ENCODE results near the gene SP8. TPM values are rescaled to one million over a fixed set of nuclear protein-coding genes. Genes with fewer than 3 reads are reported as not detected.

SP8 gene
- total RNA-seq, 1 experiment from 2014 or later = 63.6 TPM

DNA sequence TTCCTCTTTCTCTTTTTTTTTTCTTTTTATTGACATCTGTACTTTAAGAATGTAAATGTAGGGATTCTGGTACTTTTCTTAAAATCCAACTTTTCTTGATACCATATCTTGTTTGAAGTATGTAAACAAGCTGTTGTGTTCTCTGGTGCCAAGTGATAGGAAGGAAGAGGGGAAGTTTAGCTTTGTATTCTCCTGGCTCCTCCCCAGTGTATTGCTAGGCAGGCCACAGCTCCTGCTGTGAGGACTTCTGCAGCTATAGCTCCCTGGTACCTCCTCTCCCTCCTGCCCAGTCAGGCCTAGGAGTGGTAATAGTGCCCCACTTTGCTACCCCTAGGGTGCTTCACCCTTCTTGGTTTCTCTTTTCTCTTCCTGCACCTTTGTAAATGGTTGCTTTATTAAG is 45.3 kb upstream of the SP8 start:
- H3K9me3 Mint-ChIP-seq = no peaks in the 10 kb centered on the region
- H3K4me3 Mint-ChIP-seq = no peak overlapping the region
- peak; percentile 73 for ATAC-seq
- H3K36me3 Mint-ChIP-seq = no peaks in the 10 kb centered on the region
- no peaks in the 10 kb centered on the region for H3K27me3 Mint-ChIP-seq (ENCODE audit: low read depth)
- ChIA-PET POLR2A (interaction anchor here (1.0 kb wide), 1 partner anchor 422 kb away, joined by 3 read pairs; no protein-coding TSS in a partner anchor), CTCF (interaction anchor here (0.7 to 1.9 kb wide), 7 partner anchors 41 to 422 kb away, joined by 3 to 12 read pairs (median 5); partner anchors contain the start of gene SP8)
- TF ChIP-seq, protein P1, sequence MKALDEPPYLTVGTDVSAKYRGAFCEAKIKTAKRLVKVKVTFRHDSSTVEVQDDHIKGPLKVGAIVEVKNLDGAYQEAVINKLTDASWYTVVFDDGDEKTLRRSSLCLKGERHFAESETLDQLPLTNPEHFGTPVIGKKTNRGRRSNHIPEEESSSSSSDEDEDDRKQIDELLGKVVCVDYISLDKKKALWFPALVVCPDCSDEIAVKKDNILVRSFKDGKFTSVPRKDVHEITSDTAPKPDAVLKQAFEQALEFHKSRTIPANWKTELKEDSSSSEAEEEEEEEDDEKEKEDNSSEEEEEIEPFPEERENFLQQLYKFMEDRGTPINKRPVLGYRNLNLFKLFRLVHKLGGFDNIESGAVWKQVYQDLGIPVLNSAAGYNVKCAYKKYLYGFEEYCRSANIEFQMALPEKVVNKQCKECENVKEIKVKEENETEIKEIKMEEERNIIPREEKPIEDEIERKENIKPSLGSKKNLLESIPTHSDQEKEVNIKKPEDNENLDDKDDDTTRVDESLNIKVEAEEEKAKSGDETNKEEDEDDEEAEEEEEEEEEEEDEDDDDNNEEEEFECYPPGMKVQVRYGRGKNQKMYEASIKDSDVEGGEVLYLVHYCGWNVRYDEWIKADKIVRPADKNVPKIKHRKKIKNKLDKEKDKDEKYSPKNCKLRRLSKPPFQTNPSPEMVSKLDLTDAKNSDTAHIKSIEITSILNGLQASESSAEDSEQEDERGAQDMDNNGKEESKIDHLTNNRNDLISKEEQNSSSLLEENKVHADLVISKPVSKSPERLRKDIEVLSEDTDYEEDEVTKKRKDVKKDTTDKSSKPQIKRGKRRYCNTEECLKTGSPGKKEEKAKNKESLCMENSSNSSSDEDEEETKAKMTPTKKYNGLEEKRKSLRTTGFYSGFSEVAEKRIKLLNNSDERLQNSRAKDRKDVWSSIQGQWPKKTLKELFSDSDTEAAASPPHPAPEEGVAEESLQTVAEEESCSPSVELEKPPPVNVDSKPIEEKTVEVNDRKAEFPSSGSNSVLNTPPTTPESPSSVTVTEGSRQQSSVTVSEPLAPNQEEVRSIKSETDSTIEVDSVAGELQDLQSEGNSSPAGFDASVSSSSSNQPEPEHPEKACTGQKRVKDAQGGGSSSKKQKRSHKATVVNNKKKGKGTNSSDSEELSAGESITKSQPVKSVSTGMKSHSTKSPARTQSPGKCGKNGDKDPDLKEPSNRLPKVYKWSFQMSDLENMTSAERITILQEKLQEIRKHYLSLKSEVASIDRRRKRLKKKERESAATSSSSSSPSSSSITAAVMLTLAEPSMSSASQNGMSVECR (CRISPR knock-in tag; IDR thresholded peaks at IDR 0.05; ENCODE audit: borderline replicate concordance) = no peak
- TF ChIP-seq, protein P2, sequence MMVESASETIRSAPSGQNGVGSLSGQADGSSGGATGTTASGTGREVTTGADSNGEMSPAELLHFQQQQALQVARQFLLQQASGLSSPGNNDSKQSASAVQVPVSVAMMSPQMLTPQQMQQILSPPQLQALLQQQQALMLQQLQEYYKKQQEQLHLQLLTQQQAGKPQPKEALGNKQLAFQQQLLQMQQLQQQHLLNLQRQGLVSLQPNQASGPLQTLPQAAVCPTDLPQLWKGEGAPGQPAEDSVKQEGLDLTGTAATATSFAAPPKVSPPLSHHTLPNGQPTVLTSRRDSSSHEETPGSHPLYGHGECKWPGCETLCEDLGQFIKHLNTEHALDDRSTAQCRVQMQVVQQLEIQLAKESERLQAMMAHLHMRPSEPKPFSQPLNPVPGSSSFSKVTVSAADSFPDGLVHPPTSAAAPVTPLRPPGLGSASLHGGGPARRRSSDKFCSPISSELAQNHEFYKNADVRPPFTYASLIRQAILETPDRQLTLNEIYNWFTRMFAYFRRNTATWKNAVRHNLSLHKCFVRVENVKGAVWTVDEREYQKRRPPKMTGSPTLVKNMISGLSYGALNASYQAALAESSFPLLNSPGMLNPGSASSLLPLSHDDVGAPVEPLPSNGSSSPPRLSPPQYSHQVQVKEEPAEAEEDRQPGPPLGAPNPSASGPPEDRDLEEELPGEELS (CRISPR knock-in tag; IDR thresholded peaks at IDR 0.05) = no peak
- no peak for TF ChIP-seq TEAD4 (CRISPR knock-in tag; IDR thresholded peaks at IDR 0.05)
- TF ChIP-seq, protein P3, sequence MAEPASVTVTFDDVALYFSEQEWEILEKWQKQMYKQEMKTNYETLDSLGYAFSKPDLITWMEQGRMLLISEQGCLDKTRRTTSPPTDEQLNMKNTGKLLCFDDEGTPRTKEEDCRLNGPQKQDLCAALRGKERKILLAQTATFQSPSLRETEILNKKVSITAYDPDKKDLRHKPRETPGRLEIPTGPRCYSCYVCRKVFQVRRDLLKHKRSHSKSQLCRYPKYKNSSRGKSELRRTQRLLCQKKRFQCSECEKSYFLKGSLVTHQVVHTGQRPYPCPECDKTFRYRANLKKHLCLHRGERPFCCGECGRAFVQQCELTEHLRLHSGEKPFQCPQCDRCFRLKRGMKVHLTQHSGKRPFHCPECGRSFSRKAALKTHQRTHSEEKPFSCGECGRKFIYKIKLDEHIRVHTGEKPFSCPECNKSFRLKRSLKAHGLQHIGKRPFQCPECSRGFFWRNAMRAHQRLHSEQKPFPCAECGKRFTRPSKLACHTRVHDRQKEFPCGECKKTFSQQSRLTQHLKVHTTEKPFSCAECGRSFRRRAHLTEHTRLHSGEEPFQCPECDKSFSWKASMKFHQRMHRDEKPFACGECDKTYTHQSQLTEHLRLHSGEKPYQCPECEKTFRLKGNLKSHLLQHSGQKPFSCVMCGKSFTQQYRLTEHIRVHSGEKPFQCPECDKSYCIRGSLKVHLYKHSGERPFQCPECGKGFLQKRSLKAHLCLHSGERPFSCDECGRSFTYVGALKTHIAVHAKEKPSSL (CRISPR knock-in tag; conservative IDR thresholded peaks at IDR 0.05) = no peak
- TF ChIP-seq, protein P4, sequence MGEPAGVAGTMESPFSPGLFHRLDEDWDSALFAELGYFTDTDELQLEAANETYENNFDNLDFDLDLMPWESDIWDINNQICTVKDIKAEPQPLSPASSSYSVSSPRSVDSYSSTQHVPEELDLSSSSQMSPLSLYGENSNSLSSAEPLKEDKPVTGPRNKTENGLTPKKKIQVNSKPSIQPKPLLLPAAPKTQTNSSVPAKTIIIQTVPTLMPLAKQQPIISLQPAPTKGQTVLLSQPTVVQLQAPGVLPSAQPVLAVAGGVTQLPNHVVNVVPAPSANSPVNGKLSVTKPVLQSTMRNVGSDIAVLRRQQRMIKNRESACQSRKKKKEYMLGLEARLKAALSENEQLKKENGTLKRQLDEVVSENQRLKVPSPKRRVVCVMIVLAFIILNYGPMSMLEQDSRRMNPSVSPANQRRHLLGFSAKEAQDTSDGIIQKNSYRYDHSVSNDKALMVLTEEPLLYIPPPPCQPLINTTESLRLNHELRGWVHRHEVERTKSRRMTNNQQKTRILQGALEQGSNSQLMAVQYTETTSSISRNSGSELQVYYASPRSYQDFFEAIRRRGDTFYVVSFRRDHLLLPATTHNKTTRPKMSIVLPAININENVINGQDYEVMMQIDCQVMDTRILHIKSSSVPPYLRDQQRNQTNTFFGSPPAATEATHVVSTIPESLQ (CRISPR knock-in tag; IDR thresholded peaks at IDR 0.05) = no peak
- TF ChIP-seq ZNF396 (CRISPR knock-in tag; IDR thresholded peaks at IDR 0.05; ENCODE audit: borderline replicate concordance) = no peak
- no peak overlapping the region for H3K27ac Mint-ChIP-seq
- H3K4me1 Mint-ChIP-seq = peaks cover 45% of the 10 kb centered on the region
- DNase-seq (ENCODE audit: low spot score) = no peak

DNA sequence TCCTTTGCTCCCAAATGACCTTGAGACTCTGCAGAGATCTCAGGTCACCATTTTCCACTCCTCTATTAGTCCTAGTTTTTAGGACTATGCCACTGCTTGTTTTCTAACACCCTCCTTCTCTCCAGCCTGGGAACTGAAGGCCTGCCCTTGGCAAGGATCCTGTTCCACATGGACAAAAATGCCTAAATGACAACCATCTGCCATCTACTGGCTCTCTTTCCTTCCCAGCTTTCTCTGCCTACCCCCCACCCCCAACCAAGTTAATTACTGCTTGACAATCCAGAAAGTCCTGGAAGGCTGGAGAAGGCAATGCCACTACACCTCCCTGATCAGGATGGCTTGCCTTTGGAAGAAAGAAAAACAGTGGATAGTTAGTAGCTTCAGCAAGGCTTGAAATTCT is 44.8 kb upstream of the SP8 start:
- DNase-seq (ENCODE audit: low spot score) (no peak), ATAC-seq (peak; percentile 24)
- peaks cover 50% of the 10 kb centered on the region for H3K4me1 Mint-ChIP-seq
- H3K27ac Mint-ChIP-seq = no peak overlapping the region
- no peaks in the 10 kb centered on the region for H3K36me3 Mint-ChIP-seq
- no peak overlapping the region for H3K4me3 Mint-ChIP-seq
- no peaks in the 10 kb centered on the region for H3K27me3 Mint-ChIP-seq (ENCODE audit: low read depth)
- H3K9me3 Mint-ChIP-seq = no peaks in the 10 kb centered on the region
- POLR2A ChIA-PET = interaction anchor here (1.0 kb wide), 1 partner anchor 423 kb away, joined by 3 read pairs; no protein-coding TSS in a partner anchor
- CTCF ChIA-PET = interaction anchor here (0.9 to 1.9 kb wide), 6 partner anchors 40 to 423 kb away, joined by 3 to 12 read pairs (median 5); partner anchors contain the start of gene SP8
- TF ChIP-seq GABPB1 (CRISPR knock-in tag; IDR thresholded peaks at IDR 0.05) (no peak), ETV6 (CRISPR knock-in tag; IDR thresholded peaks at IDR 0.05) (no peak)
- TF ChIP-seq, protein P3 (CRISPR knock-in tag; conservative IDR thresholded peaks at IDR 0.05) = no peak
- TF ChIP-seq, protein P5, sequence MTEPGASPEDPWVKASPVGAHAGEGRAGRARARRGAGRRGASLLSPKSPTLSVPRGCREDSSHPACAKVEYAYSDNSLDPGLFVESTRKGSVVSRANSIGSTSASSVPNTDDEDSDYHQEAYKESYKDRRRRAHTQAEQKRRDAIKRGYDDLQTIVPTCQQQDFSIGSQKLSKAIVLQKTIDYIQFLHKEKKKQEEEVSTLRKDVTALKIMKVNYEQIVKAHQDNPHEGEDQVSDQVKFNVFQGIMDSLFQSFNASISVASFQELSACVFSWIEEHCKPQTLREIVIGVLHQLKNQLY (CRISPR knock-in tag; IDR thresholded peaks at IDR 0.05) = no peak
- TF ChIP-seq, protein P6, sequence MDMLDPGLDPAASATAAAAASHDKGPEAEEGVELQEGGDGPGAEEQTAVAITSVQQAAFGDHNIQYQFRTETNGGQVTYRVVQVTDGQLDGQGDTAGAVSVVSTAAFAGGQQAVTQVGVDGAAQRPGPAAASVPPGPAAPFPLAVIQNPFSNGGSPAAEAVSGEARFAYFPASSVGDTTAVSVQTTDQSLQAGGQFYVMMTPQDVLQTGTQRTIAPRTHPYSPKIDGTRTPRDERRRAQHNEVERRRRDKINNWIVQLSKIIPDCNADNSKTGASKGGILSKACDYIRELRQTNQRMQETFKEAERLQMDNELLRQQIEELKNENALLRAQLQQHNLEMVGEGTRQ (CRISPR knock-in tag; IDR thresholded peaks at IDR 0.05) = no peak
- TF ChIP-seq, protein P7, sequence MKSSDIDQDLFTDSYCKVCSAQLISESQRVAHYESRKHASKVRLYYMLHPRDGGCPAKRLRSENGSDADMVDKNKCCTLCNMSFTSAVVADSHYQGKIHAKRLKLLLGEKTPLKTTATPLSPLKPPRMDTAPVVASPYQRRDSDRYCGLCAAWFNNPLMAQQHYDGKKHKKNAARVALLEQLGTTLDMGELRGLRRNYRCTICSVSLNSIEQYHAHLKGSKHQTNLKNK (CRISPR knock-in tag; IDR thresholded peaks at IDR 0.05) = no peak
- TF ChIP-seq, protein P8, sequence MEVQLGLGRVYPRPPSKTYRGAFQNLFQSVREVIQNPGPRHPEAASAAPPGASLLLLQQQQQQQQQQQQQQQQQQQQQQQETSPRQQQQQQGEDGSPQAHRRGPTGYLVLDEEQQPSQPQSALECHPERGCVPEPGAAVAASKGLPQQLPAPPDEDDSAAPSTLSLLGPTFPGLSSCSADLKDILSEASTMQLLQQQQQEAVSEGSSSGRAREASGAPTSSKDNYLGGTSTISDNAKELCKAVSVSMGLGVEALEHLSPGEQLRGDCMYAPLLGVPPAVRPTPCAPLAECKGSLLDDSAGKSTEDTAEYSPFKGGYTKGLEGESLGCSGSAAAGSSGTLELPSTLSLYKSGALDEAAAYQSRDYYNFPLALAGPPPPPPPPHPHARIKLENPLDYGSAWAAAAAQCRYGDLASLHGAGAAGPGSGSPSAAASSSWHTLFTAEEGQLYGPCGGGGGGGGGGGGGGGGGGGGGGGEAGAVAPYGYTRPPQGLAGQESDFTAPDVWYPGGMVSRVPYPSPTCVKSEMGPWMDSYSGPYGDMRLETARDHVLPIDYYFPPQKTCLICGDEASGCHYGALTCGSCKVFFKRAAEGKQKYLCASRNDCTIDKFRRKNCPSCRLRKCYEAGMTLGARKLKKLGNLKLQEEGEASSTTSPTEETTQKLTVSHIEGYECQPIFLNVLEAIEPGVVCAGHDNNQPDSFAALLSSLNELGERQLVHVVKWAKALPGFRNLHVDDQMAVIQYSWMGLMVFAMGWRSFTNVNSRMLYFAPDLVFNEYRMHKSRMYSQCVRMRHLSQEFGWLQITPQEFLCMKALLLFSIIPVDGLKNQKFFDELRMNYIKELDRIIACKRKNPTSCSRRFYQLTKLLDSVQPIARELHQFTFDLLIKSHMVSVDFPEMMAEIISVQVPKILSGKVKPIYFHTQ (CRISPR knock-in tag; IDR thresholded peaks at IDR 0.05) = no peak

Measured in WTC11 (cell line).